Pancreas (tissue), 10 donors: ENCODE results near the gene KLC4. TPM values are rescaled to one million over a fixed set of nuclear protein-coding genes. Genes with fewer than 3 reads are reported as not detected.

Experiments
- ATAC-seq, 4 donors: fragments of 200-7000 bp; cut with Tn5 transposase; one replicate each; pipeline versions ENCODE4 v1.8.0 to v1.9.1; 2020; ENCODE audit warnings: mild to moderate bottlenecking in 4 of 4, moderate library complexity in 4 of 4
- DNase-seq, 6 donors: peaks; one replicate each; pipeline ENCODE4 v3.0.0-alpha.2; 2020
- FAIRE-seq: peaks from 2 replicates; lab custom pipeline; 2012; peaks lifted over from hg19 to GRCh38; lab: Jason Lieb, UNC
- H3K27ac ChIP-seq, 4 donors: fragments of 200-600 bp; sonication (generic); 1 replicate in 3 of 4; 2 replicates in 1 of 4; pipeline versions ENCODE4 v1.5.0 to v1.8.0; 2020
- H3K27me3 ChIP-seq, 4 donors: fragments of 200-600 bp; one replicate each; pipeline ENCODE4 v1.8.0; 2021
- H3K36me3 ChIP-seq, 3 donors: fragments of 200-600 bp; sonication (generic) in 1 of 3; one replicate each; pipeline versions ENCODE4 v1.5.0 to v1.8.0; 2020 to 2021
- H3K4me1 ChIP-seq, 3 donors: fragments of 200-600 bp; one replicate each; pipeline ENCODE4 v1.8.0; 2021
- H3K4me3 ChIP-seq, 4 donors: fragments of 200-600 bp; sonication (generic) in 2 of 4; one replicate each; pipeline versions ENCODE4 v1.5.0 to v1.8.0; 2020 to 2021
- H3K9me3 ChIP-seq, 4 donors: fragments of 200-600 bp; one replicate each; pipeline ENCODE4 v1.8.0; 2021
- WGBS, 2 donors: extraction: QIAGEN DNeasy Blood & Tissue Kit; methylation state at CpG; one replicate each; pipeline ENCODE4 v1.1.7; 2013; 5-methylcytosine and 5-hydroxymethylcytosine counted together
- intact Hi-C, 3 donors: fragments of 100-400 bp; cut with DNase I; formaldehyde crosslinking; loops; one replicate each; pipeline versions ENCODE4 v1.11.1 to v1.14.2; 2022
- polyA plus RNA-seq, 2 donors: library from polyadenylated mRNA; stranded (reverse); fragments of 200-250 nt; gene quantifications; one replicate each; pipeline ENCODE4 v1.2.3, GENCODE V29; 2013
- total RNA-seq, 6 donors: library from RNA; stranded (reverse); fragmentation: NEBNext Ultra II Directional in 4 of 6; extraction: Animal tissue kit (Norgen Biotek cat#: 25700) in 4 of 6; gene quantifications; one replicate each; pipeline versions ENCODE4 v1.2.1 to v1.2.4, GENCODE V29; 2021 to 2023
- TF ChIP-seq, protein P1 (sequence below), 4 donors: fragments of 200-600 bp; sonication (generic) in 3 of 4; IDR thresholded peaks; one replicate each; pipeline versions ENCODE4 v1.5.0 to v1.8.0; 2021; ENCODE audit warnings: antibody characterized with exemption in 4 of 4
- donor health status: healthy with polysubstance abuse.
- donor health status: DM: no; HTN: no; CAD: no; lungs with moderate emphysema.
- donor health status: DM: no; HTN: no; CAD: no.
- donor health status: control.
- donor health status: control.
- donor health status: Bipolar disorder and iron deficiency.
- donor health status: DM: yes; HTN: yes; CAD: no.
- donor health status: DM: no; HTN: no; CAD: no.
- donor health status: DM: no; HTN: no; CAD: no.
- donor health status: DM: yes; HTN: yes; CAD: no.

The KLC4 gene
- total and polyA plus RNA-seq, 8 donors = 11.3 to 46.1 (median 16.4) TPM

DNA sequence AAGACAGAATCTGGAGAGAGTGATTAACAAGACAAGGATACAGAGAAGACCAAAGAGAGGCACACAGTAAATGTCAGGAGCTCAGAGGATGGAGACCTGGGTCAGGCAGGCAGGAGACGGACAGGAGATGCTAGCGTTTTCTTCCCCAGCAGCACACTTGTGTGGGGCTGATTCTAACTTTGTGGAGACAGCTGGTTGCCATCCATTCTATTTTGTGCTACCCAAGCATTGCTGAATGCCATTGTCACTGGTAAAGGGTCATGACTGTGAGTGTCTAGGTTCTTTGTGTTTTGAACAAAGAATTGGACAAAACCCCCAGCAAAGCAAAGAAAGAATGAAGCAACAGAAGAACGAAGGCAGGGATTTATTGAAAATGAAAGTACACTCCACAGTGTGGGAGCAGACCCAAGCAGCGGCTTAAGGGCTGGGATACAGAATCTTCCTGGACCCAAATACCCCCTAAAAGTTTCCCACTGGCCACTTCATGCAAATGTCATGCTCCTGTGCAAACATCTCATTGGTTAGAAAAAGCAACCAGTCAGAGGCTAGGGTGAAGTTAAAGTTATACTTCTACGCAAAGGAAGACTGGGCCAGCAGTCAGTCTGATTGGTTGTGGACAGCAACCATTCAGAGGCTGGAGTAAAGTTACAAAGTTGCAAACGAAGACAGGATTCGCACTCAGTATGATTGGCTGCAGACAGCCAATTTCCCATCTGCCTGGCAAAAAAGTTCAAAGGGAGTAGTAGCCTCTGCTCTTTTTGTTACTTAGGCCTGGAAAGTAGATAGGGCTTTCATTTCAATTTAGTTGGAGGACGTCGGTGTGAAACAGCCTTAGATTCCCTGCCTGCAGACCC, 34.2 kb downstream of the KLC4 start:
- no peaks in the 10 kb centered on the region for H3K9me3 ChIP-seq
- H3K4me3 ChIP-seq = no peak overlapping the region
- TF ChIP-seq, protein P1, sequence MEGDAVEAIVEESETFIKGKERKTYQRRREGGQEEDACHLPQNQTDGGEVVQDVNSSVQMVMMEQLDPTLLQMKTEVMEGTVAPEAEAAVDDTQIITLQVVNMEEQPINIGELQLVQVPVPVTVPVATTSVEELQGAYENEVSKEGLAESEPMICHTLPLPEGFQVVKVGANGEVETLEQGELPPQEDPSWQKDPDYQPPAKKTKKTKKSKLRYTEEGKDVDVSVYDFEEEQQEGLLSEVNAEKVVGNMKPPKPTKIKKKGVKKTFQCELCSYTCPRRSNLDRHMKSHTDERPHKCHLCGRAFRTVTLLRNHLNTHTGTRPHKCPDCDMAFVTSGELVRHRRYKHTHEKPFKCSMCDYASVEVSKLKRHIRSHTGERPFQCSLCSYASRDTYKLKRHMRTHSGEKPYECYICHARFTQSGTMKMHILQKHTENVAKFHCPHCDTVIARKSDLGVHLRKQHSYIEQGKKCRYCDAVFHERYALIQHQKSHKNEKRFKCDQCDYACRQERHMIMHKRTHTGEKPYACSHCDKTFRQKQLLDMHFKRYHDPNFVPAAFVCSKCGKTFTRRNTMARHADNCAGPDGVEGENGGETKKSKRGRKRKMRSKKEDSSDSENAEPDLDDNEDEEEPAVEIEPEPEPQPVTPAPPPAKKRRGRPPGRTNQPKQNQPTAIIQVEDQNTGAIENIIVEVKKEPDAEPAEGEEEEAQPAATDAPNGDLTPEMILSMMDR (IDR thresholded peaks at IDR 0.05) = no peak
- peak in 2 of 4 donors; percentile 22 to 38 for ATAC-seq
- 76 to 85% methylated on average over 9 of the region's 9 CpGs for WGBS, 2 donors
- no peaks in the 10 kb centered on the region for H3K36me3 ChIP-seq
- no peak overlapping the region for H3K27ac ChIP-seq
- no peaks in the 10 kb centered on the region for H3K27me3 ChIP-seq
- H3K4me1 ChIP-seq = peaks cover 0 to 3% (median 0%) of the 10 kb centered on the region in 3 donors
- intact Hi-C loops = no loop called here
- no peak for DNase-seq
- no peak for FAIRE-seq

DNA sequence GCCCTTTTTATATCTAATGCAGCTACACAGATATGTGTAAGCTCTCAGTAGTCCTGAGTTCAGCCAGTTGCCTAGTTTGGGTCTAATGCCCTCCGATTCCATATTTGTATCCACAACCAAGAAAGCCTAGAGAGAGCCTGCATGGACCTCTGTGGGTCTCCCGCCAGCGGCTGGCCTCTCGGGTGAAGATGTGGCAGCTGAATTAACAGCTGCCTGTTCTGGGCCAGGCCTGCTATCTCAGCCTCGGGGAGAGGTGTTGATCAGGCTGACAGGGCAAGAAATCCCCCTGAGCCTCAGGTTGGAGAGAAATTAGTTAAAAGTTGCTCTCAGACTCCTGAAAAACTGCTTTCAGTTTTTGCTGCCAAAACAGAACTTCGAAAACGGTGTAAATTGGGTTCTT, 36.5 kb downstream of the KLC4 start:
- Histone ChIP-seq H3K36me3 (no peaks in the 10 kb centered on the region), H3K27me3 (no peaks in the 10 kb centered on the region), H3K27ac (peak overlapping the region; percentile 11 to 67 (median 50)), H3K4me1 (peaks cover 0 to 3% (median 0%) of the 10 kb centered on the region in 3 donors), H3K9me3 (no peaks in the 10 kb centered on the region), H3K4me3 (no peak overlapping the region)
- TF ChIP-seq, protein P1 (IDR thresholded peaks at IDR 0.05) = no peak
- intact Hi-C loops = no loop called here
- FAIRE-seq = no peak
- 59 to 60% methylated on average over 7 of the region's 7 CpGs for WGBS, 2 donors
- peak in 2 of 4 donors; percentile 20 to 28 for ATAC-seq
- DNase-seq = no peak

DNA sequence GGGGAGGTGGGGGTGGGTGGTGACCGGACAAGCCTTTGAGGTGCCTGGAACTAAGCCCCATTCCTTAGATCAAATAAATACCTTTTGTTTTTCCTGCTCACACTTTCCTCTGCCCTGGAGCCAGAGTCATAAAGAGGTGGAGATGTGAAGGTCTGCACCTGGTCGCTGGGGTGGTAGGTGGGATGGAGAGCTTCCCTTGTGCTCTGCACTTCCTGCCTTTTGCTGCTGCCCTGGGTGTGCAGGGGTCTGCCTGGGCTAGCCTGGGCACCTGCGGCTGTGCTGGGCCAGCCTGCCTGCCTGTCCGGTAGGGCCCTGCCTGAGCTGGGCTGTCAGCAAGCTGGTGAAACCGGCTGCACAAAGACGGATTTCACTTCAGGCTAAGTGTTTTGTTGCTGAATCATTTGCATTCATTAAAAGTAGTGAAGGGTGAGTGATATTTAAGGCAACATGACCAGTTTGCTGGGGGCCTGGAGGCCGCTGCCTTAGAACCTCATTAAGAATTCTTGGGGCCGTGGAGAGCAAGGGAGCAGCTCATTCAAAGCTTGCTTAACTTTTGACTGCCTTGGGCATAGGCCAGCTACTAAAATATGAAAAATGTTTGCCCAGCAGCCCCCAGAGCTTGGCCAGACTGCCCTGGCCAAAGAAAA, 37.1 kb downstream of the KLC4 start:
- H3K27ac ChIP-seq = peak overlapping the region; percentile 11 to 67 (median 50)
- 45 to 49% methylated on average over 8 of the region's 8 CpGs for WGBS, 2 donors
- H3K36me3 ChIP-seq = no peaks in the 10 kb centered on the region
- ATAC-seq = peak; percentile 43 to 80 (median 73)
- H3K27me3 ChIP-seq = no peaks in the 10 kb centered on the region
- TF ChIP-seq, protein P1 (IDR thresholded peaks at IDR 0.05) = no peak
- no peaks in the 10 kb centered on the region for H3K9me3 ChIP-seq
- H3K4me1 ChIP-seq = peaks cover 0 to 3% (median 0%) of the 10 kb centered on the region in 3 donors
- DNase-seq = no peak
- no peak overlapping the region for H3K4me3 ChIP-seq
- FAIRE-seq = no peak
- intact Hi-C loops = no loop called here

- no peak for FAIRE-seq
- H3K27ac ChIP-seq = peak overlapping the region in 3 of 4 donors; percentile 40 to 67 (median 60)
These were observed 37.7 kb downstream of the KLC4 start for GRCh38 chr6:43097098-43097489.

More at GRCh38 chr6:43097098-43097489, 37.7 kb downstream of the KLC4 start:
- no peaks in the 10 kb centered on the region for H3K36me3 ChIP-seq
- no peak overlapping the region for H3K4me3 ChIP-seq
- 37 to 48% methylated on average over 5 of the region's 5 CpGs for WGBS, 2 donors
- peak in 1 of 4 donors; percentile 22 for ATAC-seq
- H3K27me3 ChIP-seq = no peaks in the 10 kb centered on the region
- DNase-seq = no peak
- no peaks in the 10 kb centered on the region for H3K9me3 ChIP-seq
- intact Hi-C loops = no loop called here
- TF ChIP-seq, protein P1 (IDR thresholded peaks at IDR 0.05) = no peak
- peaks cover 0 to 3% (median 0%) of the 10 kb centered on the region in 3 donors for H3K4me1 ChIP-seq
